ENCODE measurements around the gene FGF5. TPM values are rescaled to one million over a fixed set of nuclear protein-coding genes. Genes with fewer than 3 reads are reported as not detected.

Gene FGF5, protein sequence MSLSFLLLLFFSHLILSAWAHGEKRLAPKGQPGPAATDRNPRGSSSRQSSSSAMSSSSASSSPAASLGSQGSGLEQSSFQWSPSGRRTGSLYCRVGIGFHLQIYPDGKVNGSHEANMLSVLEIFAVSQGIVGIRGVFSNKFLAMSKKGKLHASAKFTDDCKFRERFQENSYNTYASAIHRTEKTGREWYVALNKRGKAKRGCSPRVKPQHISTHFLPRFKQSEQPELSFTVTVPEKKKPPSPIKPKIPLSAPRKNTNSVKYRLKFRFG
- 2.1 and 2.3 TPM in 2 replicates for total RNA-seq

GRCh38 chr4:80266253-80266901 lies at the start of gene FGF5:
TSS of gene FGF5 (plus strand) at chr4:80266664. CDS start at chr4:80266825, 161 bp downstream.

DNA sequence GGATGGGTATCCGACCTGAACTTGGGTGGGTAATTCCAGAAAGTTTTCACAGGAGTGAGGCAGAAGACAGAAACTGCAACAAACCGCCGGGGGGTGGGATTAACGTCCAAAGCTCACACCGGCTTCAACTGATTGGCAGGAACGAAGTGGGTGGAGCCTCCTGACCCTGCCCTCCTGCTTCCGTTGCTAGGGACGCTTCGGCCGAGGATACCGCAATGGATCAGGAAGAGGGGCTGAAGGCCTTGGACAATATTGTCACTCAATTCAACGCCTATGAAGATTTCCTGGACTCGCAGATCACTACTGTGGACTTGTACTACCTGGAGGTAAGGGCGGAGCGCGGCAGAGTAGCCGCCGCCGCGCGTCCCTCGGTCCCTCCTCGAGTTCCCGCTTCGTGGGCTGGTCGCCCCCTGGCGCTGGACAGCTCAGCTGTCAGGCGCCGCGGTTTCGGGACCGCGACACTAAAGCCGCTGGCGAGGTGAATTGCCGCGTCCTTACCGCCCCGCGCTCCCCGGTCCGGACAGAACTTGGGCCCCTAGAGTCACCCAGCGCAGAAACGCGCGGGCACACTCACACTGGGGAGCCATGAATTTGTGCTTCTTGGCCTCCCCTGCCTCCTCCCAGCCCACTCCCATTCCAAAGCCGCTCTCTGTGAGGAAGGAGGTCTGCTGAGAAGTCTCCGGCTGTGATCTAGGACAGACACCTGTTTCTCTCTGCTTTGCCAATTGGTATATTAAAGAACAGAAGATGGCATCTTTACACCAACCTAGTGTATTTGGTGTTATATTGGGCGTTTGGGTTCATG lies 69.3 kb downstream of the FGF5 start, which contains the start of gene CFAP299:
Gene CFAP299 (plus strand): TSS at position 177 of the 805 bp plus-strand sequence.

Other genes with a start within 250 kb of the FGF5 start
- gene ANTXR2, start 193.4 kb upstream of the FGF5 start, total RNA-seq: 89.5 and 183 TPM in 2 replicates
- gene PRDM8, start 69.2 kb upstream of the FGF5 start, total RNA-seq: 2.8 and 2.9 TPM in 2 replicates
- 2.1 and 2.3 TPM in 2 replicates for gene CFAP299, start 69.1 kb downstream of the FGF5 start, total RNA-seq

Measured in smooth muscle cell of bladder (primary cell).